ENCODE data around the gene A1CF.

DNA sequence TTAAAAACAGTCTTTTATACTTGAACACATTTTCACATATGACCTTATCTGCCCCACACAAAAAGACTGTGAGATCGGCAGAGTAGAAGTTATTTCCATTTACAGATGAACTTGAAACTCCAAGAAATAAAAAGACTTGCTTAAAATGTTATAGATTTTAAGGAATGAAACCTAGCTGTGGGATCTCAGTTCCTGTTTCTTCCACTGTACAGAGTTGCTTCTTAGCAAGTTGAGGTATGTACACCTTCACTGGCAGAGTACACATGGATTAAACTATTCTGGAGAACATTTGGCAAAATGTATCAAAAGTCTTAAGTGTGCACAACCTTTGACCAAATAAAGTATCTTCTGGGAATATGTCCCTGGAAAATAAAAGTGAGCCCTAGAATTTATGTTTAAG is 48.3 kb downstream of the A1CF start:
- TF ChIP-seq EP300 (IDR thresholded peaks at IDR 0.05) (no peak), POLR2A (IDR thresholded peaks at IDR 0.05) (no peak)

All from ovary (tissue), 1 donor.